Nephron (organoid): ENCODE data around the gene NFKBIE.
A peak's percentile ranks its signal among the peaks of the same experiment; 100 is the strongest.

Experiments
- H3K27ac Mint-ChIP-seq, 3 experiments: 2 replicates each; pipeline ENCODE4 v1.8.0; 2020; ENCODE audit warnings: mixed read lengths in 3 of 3, mild to moderate bottlenecking in 2 of 3, moderate library complexity in 1 of 3
- H3K27me3 Mint-ChIP-seq: 2 replicates; pipeline ENCODE4 v1.8.0; 2021; ENCODE audit warnings: low read depth, mild to moderate bottlenecking, moderate library complexity, mixed read lengths
- H3K36me3 Mint-ChIP-seq: 2 replicates; pipeline ENCODE4 v1.8.0; 2020; ENCODE audit warnings: low read depth, mixed read lengths
- H3K4me1 Mint-ChIP-seq: 2 replicates; pipeline ENCODE4 v1.8.0; 2020; ENCODE audit warnings: mixed read lengths
- H3K4me3 Mint-ChIP-seq, 3 experiments: 2 replicates each; pipeline ENCODE4 v1.8.0; 2020; ENCODE audit warnings: mild to moderate bottlenecking in 3 of 3, mixed read lengths in 3 of 3, moderate library complexity in 2 of 3
- H3K9me3 Mint-ChIP-seq: 2 replicates; pipeline ENCODE4 v1.8.0; 2020; ENCODE audit warnings: mixed read lengths
- CTCF ChIP-seq, 3 experiments: fragments of 200-600 bp; sonication (generic); IDR thresholded peaks; one replicate each; pipeline ENCODE4 v1.5.0; 2021; ENCODE audit warnings: antibody characterized with exemption in 3 of 3; ENCODE audit not compliant: unreplicated experiment in 3 of 3

The NFKBIE gene

GRCh38 chr6:44265722-44266233 is 427 bp upstream of the NFKBIE start:
- H3K4me1 Mint-ChIP-seq = peaks cover 34% of the 10 kb centered on the region
- TF ChIP-seq CTCF (IDR thresholded peaks at IDR 0.05; ENCODE audit: unreplicated experiment in 3 of 3) = no peak
- peaks cover 29% of the 10 kb centered on the region for H3K27me3 Mint-ChIP-seq
- H3K4me3 Mint-ChIP-seq = peak overlapping the region; percentile 85 to 97 (median 85)
- peak overlapping the region in 2 of 3 experiments; percentile 53 to 80 for H3K27ac Mint-ChIP-seq
- no peaks in the 10 kb centered on the region for H3K9me3 Mint-ChIP-seq
- peaks cover 5% of the 10 kb centered on the region for H3K36me3 Mint-ChIP-seq

GRCh38 chr6:44264154-44265006 is 971 bp downstream of the NFKBIE start:
- Mint-ChIP-seq H3K27ac (peak overlapping the region; percentile 20 to 80 (median 71)), H3K36me3 (peaks cover 6% of the 10 kb centered on the region), H3K9me3 (no peaks in the 10 kb centered on the region), H3K4me1 (peaks cover 34% of the 10 kb centered on the region), H3K27me3 (peaks cover 21% of the 10 kb centered on the region), H3K4me3 (peak overlapping the region; percentile 85 to 97 (median 92))
- no peak for TF ChIP-seq CTCF (IDR thresholded peaks at IDR 0.05; ENCODE audit: unreplicated experiment in 3 of 3)

GRCh38 chr6:44263354-44264100 is 1.8 kb downstream of the NFKBIE start:
- no peak for TF ChIP-seq CTCF (IDR thresholded peaks at IDR 0.05; ENCODE audit: unreplicated experiment in 3 of 3)
- peaks cover 12% of the 10 kb centered on the region for H3K27me3 Mint-ChIP-seq
- no peaks in the 10 kb centered on the region for H3K9me3 Mint-ChIP-seq
- H3K4me3 Mint-ChIP-seq = peak overlapping the region; percentile 85 to 97 (median 92)
- H3K27ac Mint-ChIP-seq = peak overlapping the region; percentile 20 to 72 (median 71)
- peaks cover 34% of the 10 kb centered on the region for H3K4me1 Mint-ChIP-seq
- peaks cover 9% of the 10 kb centered on the region for H3K36me3 Mint-ChIP-seq

GRCh38 chr6:44262467-44263353 is 2.6 kb downstream of the NFKBIE start:
- H3K4me3 Mint-ChIP-seq = peak overlapping the region; percentile 85 to 97 (median 92)
- no peaks in the 10 kb centered on the region for H3K9me3 Mint-ChIP-seq
- no peak for TF ChIP-seq CTCF (IDR thresholded peaks at IDR 0.05; ENCODE audit: unreplicated experiment in 3 of 3)
- peaks cover 9% of the 10 kb centered on the region for H3K36me3 Mint-ChIP-seq
- H3K4me1 Mint-ChIP-seq = peaks cover 35% of the 10 kb centered on the region
- peaks cover 5% of the 10 kb centered on the region for H3K27me3 Mint-ChIP-seq
- H3K27ac Mint-ChIP-seq = peak overlapping the region; percentile 20 to 72 (median 60)

GRCh38 chr6:44261581-44261980 is 3.8 kb downstream of the NFKBIE start:
- H3K27ac Mint-ChIP-seq = no peak overlapping the region

More at GRCh38 chr6:44261581-44261980, 3.8 kb downstream of the NFKBIE start:
- no peak for TF ChIP-seq CTCF (IDR thresholded peaks at IDR 0.05; ENCODE audit: unreplicated experiment in 3 of 3)
- Mint-ChIP-seq H3K4me1 (peaks cover 38% of the 10 kb centered on the region), H3K9me3 (no peaks in the 10 kb centered on the region), H3K4me3 (no peak overlapping the region), H3K27me3 (peaks cover 5% of the 10 kb centered on the region), H3K36me3 (peaks cover 9% of the 10 kb centered on the region)
